ENCODE measurements around the gene SFI1.

- no peak for TF ChIP-seq CTCF (IDR thresholded peaks at IDR 0.05; ENCODE audit: poor library complexity)
- TF ChIP-seq EZH2 (IDR thresholded peaks at IDR 0.05; ENCODE audit: borderline replicate concordance) = no peak
- no peak for TF ChIP-seq EZH2phosphoT487 (IDR thresholded peaks at IDR 0.05; ENCODE audit: low read depth, severe bottlenecking, unreplicated experiment)
Measured at GRCh38 chr22:31567196-31567595, 70.9 kb downstream of the SFI1 start.

All from hepatocyte (in vitro differentiated cells).